ENCODE results near the gene VIPR2. TPM values are rescaled to one million over a fixed set of nuclear protein-coding genes. Genes with fewer than 3 reads are reported as not detected.

The VIPR2 gene
- total and polyA plus RNA-seq, 2 of the 13 experiments (the other 11 are each of a cell fraction or from before 2014, with no cell fraction given) = not detected

DNA sequence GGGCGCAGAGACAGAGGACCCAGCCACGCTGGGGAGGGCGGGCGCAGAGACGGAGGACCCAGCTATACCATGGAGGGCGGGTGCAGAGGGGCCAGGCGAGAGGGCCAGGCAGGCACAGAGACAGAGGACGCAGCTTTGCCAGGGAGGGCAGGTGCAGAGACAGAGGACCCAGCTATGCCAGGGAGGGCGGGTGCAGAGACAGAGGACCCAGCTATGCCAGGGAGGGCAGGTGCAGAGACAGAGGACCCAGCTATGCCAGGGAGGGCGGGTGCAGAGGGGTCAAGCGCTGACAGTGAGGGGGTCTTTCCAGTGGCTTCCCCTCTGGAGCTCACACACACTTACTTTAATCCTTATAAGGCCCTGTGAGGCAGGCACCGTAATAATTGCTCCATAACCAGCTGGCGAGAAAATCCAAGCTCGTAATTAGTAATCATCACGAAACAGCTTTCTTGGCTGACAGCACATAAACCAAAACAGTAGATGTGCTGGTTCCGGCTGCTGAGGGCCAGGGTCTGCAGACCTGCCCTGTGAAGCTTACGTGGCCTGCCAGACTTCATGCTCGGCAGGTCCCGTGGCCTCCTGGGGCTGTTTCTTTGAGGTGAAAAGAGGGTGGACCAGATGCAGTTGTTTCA lies 137.2 kb downstream of the VIPR2 start:
- Histone ChIP-seq H3K9ac (ENCODE audit: insufficient read depth, low read depth, low read length) (no peak overlapping the region), H3K4me1 (ENCODE audit: insufficient read depth, low read length) (0 out of 2 replicates have a peak, but pooled peaks cover 2% of the 10 kb centered on the region), H2AFZ (ENCODE audit: low read length) (no peak overlapping the region), H3K4me2 (ENCODE audit: low read depth, low read length) (no peak overlapping the region), H3K79me2 (ENCODE audit: insufficient read depth, low read length) (no peaks in the 10 kb centered on the region), H3K27ac (ENCODE audit: extremely low read length, insufficient read depth, low read length) (no peak overlapping the region), H4K20me1 (ENCODE audit: insufficient read depth, low read length) (no peaks in the 10 kb centered on the region), H3K27me3 (ENCODE audit: control insufficient read depth in 1 of 2, insufficient read depth in 2 of 2, low read length in 2 of 2) (peaks cover 13 to 61% of the 10 kb centered on the region in 2 experiments; a peak in 4 of 5 replicates), H3K36me3 (replicated peaks in 1 of 2; ENCODE audit: control insufficient read depth in 1 of 2, insufficient read depth in 2 of 2, low read length in 2 of 2) (no peaks in the 10 kb centered on the region), H3K9me3 (ENCODE audit: low read length) (no peaks in the 10 kb centered on the region), H3K4me3 (replicated peaks in 1 of 3; ENCODE audit: insufficient read depth in 1 of 3, low read depth in 2 of 3, low read length in 3 of 3) (no peak overlapping the region)
- FAIRE-seq (no peak), DNase-seq (ENCODE audit: low spot score) (no peak), ATAC-seq (no peak)
- WGBS (ENCODE audit: low lambda C conversion rate) = 33% methylated on average over 14 of the region's 19 CpGs
- in situ Hi-C loops (cut with HindIII; ENCODE audit: extremely low pct_ligation_motif_present, low pct_unique_long_range_greater_than_20kb) = no loop called here
- BruUV-seq (replicated peaks) = no TSS peak
- intact Hi-C loops (cut with micrococcal nuclease; ENCODE audit: unreplicated experiment) = no loop called here
- TF ChIP-seq U2AF2 (IDR thresholded peaks at IDR 0.05; ENCODE audit: low read depth, low read length) (no peak), CREBL2 (CRISPR knock-in tag; IDR thresholded peaks at IDR 0.05; ENCODE audit: borderline replicate concordance) (no peak), ZNF34 (CRISPR knock-in tag; IDR thresholded peaks at IDR 0.05; ENCODE audit: borderline replicate concordance) (no peak), NR3C1 (CRISPR knock-in tag; IDR thresholded peaks at IDR 0.05) (no peak), SOX13 (IDR thresholded peaks at IDR 0.05) (no peak), SOX13 (CRISPR knock-in tag; conservative IDR thresholded peaks at IDR 0.05 in 1 of 2, IDR thresholded peaks at IDR 0.05 in 1 of 2) (no peak), SNAPC4 (CRISPR knock-in tag; IDR thresholded peaks at IDR 0.05) (no peak), ZNF512B (CRISPR knock-in tag; IDR thresholded peaks at IDR 0.05; ENCODE audit: borderline replicate concordance) (no peak), BORCS8-MEF2B (CRISPR knock-in tag; IDR thresholded peaks at IDR 0.05) (no peak), ZNF570 (CRISPR knock-in tag; IDR thresholded peaks at IDR 0.05; ENCODE audit: borderline replicate concordance) (no peak), ZNF251 (CRISPR knock-in tag; IDR thresholded peaks at IDR 0.05) (no peak), PAX8 (CRISPR knock-in tag; IDR thresholded peaks at IDR 0.05; ENCODE audit: borderline replicate concordance) (no peak)
- CTCF ChIA-PET (ENCODE audit: low intra/inter-chr PET ratio, low total read pairs) = no interaction called here
- POLR2A ChIA-PET = no interaction called here
